Measurements from ENCODE around the gene MBD3. TPM values are rescaled to one million over a fixed set of nuclear protein-coding genes. Genes with fewer than 3 reads are reported as not detected.
"Not testable (repeated sequence)": the region's sequence is repeated elsewhere in the genome, so short reads cannot be mapped to it uniquely, and the experiment has no call there.

The MBD3 gene
- total and polyA plus RNA-seq, 7 donors = 26.1 to 105 (median 61.7) TPM

GRCh38 chr19:1540365-1540925 lies 52.2 kb downstream of the MBD3 start:
- H3K4me3 ChIP-seq = peak overlapping the region in 1 of 4 donors; percentile 10
- peaks cover 0 to 27% (median 15%) of the 10 kb centered on the region in 4 donors for H3K4me1 ChIP-seq
- peak; percentile 75 for DNase-seq
- H3K27me3 ChIP-seq = no peaks in the 10 kb centered on the region
- intact Hi-C loops (cut with DNase I) = no loop called here
- no peaks in the 10 kb centered on the region for H3K9me3 ChIP-seq
- TF ChIP-seq POLR2A (IDR thresholded peaks at IDR 0.05) = no peak
- no peak for TF ChIP-seq EP300 (IDR thresholded peaks at IDR 0.05)
- no peak for TF ChIP-seq CTCF (IDR thresholded peaks at IDR 0.05)
- TF ChIP-seq POLR2AphosphoS5 (IDR thresholded peaks at IDR 0.05) = peak in 1 of 4 donors; percentile 34
- WGBS, 2 donors = 40 to 70% methylated on average over 17 of the region's 17 CpGs
- H3K27ac ChIP-seq = peak overlapping the region in 3 of 4 donors; percentile 63 to 77 (median 72)
- no peaks in the 10 kb centered on the region for H3K36me3 ChIP-seq

GRCh38 chr19:1539749-1540148 lies 52.9 kb downstream of the MBD3 start:
- intact Hi-C loops (cut with DNase I); H3K4me3 ChIP-seq; DNase-seq; H3K27me3 ChIP-seq; H3K9me3 ChIP-seq; H3K36me3 ChIP-seq: not testable (repeated sequence)
- H3K27ac ChIP-seq = peak overlapping the region in 3 of 4 donors; percentile 63 to 77 (median 72)
- peaks cover 0 to 27% (median 15%) of the 10 kb centered on the region in 4 donors for H3K4me1 ChIP-seq
- WGBS, 2 donors = 91% methylated on average over 11 of the region's 11 CpGs

GRCh38 chr19:1538978-1539377 lies 53.7 kb downstream of the MBD3 start:
- Histone ChIP-seq H3K9me3 (no peaks in the 10 kb centered on the region), H3K4me3 (no peak overlapping the region), H3K27ac (no peak overlapping the region), H3K4me1 (peaks cover 0 to 27% (median 15%) of the 10 kb centered on the region in 4 donors), H3K36me3 (no peaks in the 10 kb centered on the region), H3K27me3 (no peaks in the 10 kb centered on the region)
- no peak for TF ChIP-seq EP300 (IDR thresholded peaks at IDR 0.05)
- no peak for TF ChIP-seq CTCF (IDR thresholded peaks at IDR 0.05)
- no peak for TF ChIP-seq POLR2AphosphoS5 (IDR thresholded peaks at IDR 0.05)
- TF ChIP-seq POLR2A (IDR thresholded peaks at IDR 0.05) = no peak
- WGBS, 2 donors = 36 to 43% methylated on average over 15 of the region's 15 CpGs
- no peak for DNase-seq
- intact Hi-C loops (cut with DNase I) = no loop called here

- H3K4me1 ChIP-seq = peaks cover 0 to 25% (median 13%) of the 10 kb centered on the region in 4 donors
- DNase-seq; H3K9me3 ChIP-seq; H3K27ac ChIP-seq; H3K27me3 ChIP-seq; H3K4me3 ChIP-seq; H3K36me3 ChIP-seq; intact Hi-C loops (cut with DNase I): not testable (repeated sequence)
- WGBS, 2 donors = 96% methylated on average over 7 of the region's 7 CpGs
Measured at GRCh38 chr19:1535699-1536098, 57.0 kb downstream of the MBD3 start.

GRCh38 chr19:1534972-1535371 lies 57.7 kb downstream of the MBD3 start:
- 87 to 90% methylated on average over 14 of the region's 14 CpGs for WGBS, 2 donors
- H3K27me3 ChIP-seq = no peaks in the 10 kb centered on the region
- intact Hi-C loops (cut with DNase I) = no loop called here
- no peaks in the 10 kb centered on the region for H3K9me3 ChIP-seq
- TF ChIP-seq CTCF (IDR thresholded peaks at IDR 0.05) = no peak
- TF ChIP-seq POLR2AphosphoS5 (IDR thresholded peaks at IDR 0.05) = no peak
- TF ChIP-seq EP300 (IDR thresholded peaks at IDR 0.05) = no peak
- no peak for TF ChIP-seq POLR2A (IDR thresholded peaks at IDR 0.05)
- H3K27ac ChIP-seq = no peak overlapping the region
- no peak for DNase-seq
- H3K4me3 ChIP-seq = no peak overlapping the region
- peaks cover 0 to 17% (median 6%) of the 10 kb centered on the region in 4 donors for H3K4me1 ChIP-seq
- no peaks in the 10 kb centered on the region for H3K36me3 ChIP-seq
